IPS DF 6.9 (cell line): ENCODE results near the gene SMIM7.
"Not testable (repeated sequence)": the region's sequence is repeated elsewhere in the genome, so short reads cannot be mapped to it uniquely, and the experiment has no call there.

Source experiments
- DNase-seq: peaks from one replicate; pipeline ENCODE4 v3.0.0-alpha.2; 2013; ENCODE audit warnings: low read depth, low spot score
- H3K27ac ChIP-seq: one replicate; pipeline ENCODE4 v1.5.1; 2013; ENCODE audit warnings: low read length, control low read depth
- H3K27me3 ChIP-seq: 2 replicates; pipeline ENCODE4 v1.6.1; 2013; ENCODE audit warnings: mild to moderate bottlenecking, low read length; ENCODE audit not compliant: control insufficient read depth, insufficient read depth
- H3K36me3 ChIP-seq: 2 replicates; pipeline ENCODE4 v1.6.1; 2013; ENCODE audit warnings: low read length; ENCODE audit not compliant: control insufficient read depth, insufficient read depth
- H3K4me1 ChIP-seq: 2 replicates; pipeline ENCODE4 v1.6.1; 2013; ENCODE audit warnings: low read length; ENCODE audit not compliant: control insufficient read depth, insufficient read depth
- H3K4me3 ChIP-seq: 2 replicates; pipeline ENCODE4 v1.5.1; 2013; ENCODE audit warnings: mild to moderate bottlenecking, low read length
- H3K9me3 ChIP-seq: 2 replicates; pipeline ENCODE4 v1.6.1; 2013; ENCODE audit warnings: low read length, inconsistent platforms; ENCODE audit not compliant: control insufficient read depth, insufficient read depth
- WGBS: extraction: QIAGEN DNeasy Blood & Tissue Kit; methylation state at CpG from one replicate; pipeline ENCODE4 v1.1.7; 2013; ENCODE audit warnings: mixed read lengths, missing lambda C conversion rate; ENCODE audit not compliant: insufficient read length, insufficient coverage; 5-methylcytosine and 5-hydroxymethylcytosine counted together

Gene SMIM7

GRCh38 chr19:16676101-16676798, 16.3 kb upstream of the SMIM7 start:
- DNase-seq: no peak
- Histone ChIP-seq H3K27me3 (no peaks in the 10 kb centered on the region), H3K9me3 (no peaks in the 10 kb centered on the region), H3K27ac (no peak overlapping the region), H3K4me1 (no peaks in the 10 kb centered on the region), H3K36me3 (peaks cover 9% of the 10 kb centered on the region), H3K4me3 (no peak overlapping the region)
- whole genome bisulfite sequencing: no CpG with 5 or more reads among the region's 15 CpGs

GRCh38 chr19:16673839-16674238, 13.9 kb upstream of the SMIM7 start:
- not testable (repeated sequence) for H3K27me3 ChIP-seq, H3K36me3 ChIP-seq, DNase-seq, H3K4me3 ChIP-seq, H3K27ac ChIP-seq, H3K9me3 ChIP-seq, H3K4me1 ChIP-seq
- no CpG with 5 or more reads among the region's 4 CpGs for WGBS

- DNase-seq: no peak
Observed at GRCh38 chr19:16673231-16673630, 13.3 kb upstream of the SMIM7 start.

GRCh38 chr19:16671652-16672274, 11.8 kb upstream of the SMIM7 start:
- Histone ChIP-seq H3K27ac (no peak overlapping the region), H3K36me3 (no peaks in the 10 kb centered on the region), H3K4me1 (no peaks in the 10 kb centered on the region), H3K27me3 (no peaks in the 10 kb centered on the region), H3K9me3 (no peaks in the 10 kb centered on the region), H3K4me3 (no peak overlapping the region)
- WGBS: no CpG with 5 or more reads among the region's 12 CpGs
- no peak for DNase-seq

More at GRCh38 chr19:16673231-16673630, 13.3 kb upstream of the SMIM7 start:
- Histone ChIP-seq H3K36me3 (no peaks in the 10 kb centered on the region), H3K4me3 (no peak overlapping the region), H3K27ac (no peak overlapping the region), H3K9me3 (no peaks in the 10 kb centered on the region), H3K4me1 (no peaks in the 10 kb centered on the region), H3K27me3 (no peaks in the 10 kb centered on the region)
- WGBS: no CpG with 5 or more reads among the region's 3 CpGs

- Histone ChIP-seq H3K36me3 (no peaks in the 10 kb centered on the region), H3K27me3 (no peaks in the 10 kb centered on the region), H3K4me3 (no peak overlapping the region), H3K9me3 (no peaks in the 10 kb centered on the region), H3K4me1 (no peaks in the 10 kb centered on the region), H3K27ac (no peak overlapping the region)
- WGBS: no CpG with 5 or more reads among the region's 13 CpGs
- no peak for DNase-seq
Observed at GRCh38 chr19:16670291-16670690, 10.3 kb upstream of the SMIM7 start.

- H3K4me3 ChIP-seq, H3K9me3 ChIP-seq, H3K27me3 ChIP-seq, H3K4me1 ChIP-seq, DNase-seq, H3K27ac ChIP-seq, H3K36me3 ChIP-seq: not testable (repeated sequence)
- WGBS: no CpG with 5 or more reads among the region's 4 CpGs
Observed at GRCh38 chr19:16668702-16669101, 8.8 kb upstream of the SMIM7 start.

GRCh38 chr19:16668176-16668575, 8.2 kb upstream of the SMIM7 start:
- no peak for DNase-seq
- H3K36me3 ChIP-seq: no peaks in the 10 kb centered on the region
- H3K27me3 ChIP-seq: no peaks in the 10 kb centered on the region
- no CpG with 5 or more reads among the region's 5 CpGs for WGBS
- no peak overlapping the region for H3K4me3 ChIP-seq
- no peaks in the 10 kb centered on the region for H3K9me3 ChIP-seq
- H3K4me1 ChIP-seq: no peaks in the 10 kb centered on the region
- no peak overlapping the region for H3K27ac ChIP-seq

- H3K4me3 ChIP-seq: peak overlapping the region; percentile 68
- no peak for DNase-seq
- H3K27me3 ChIP-seq: no peaks in the 10 kb centered on the region
- H3K36me3 ChIP-seq: peaks cover 15% of the 10 kb centered on the region
- H3K27ac ChIP-seq: no peak overlapping the region
- WGBS: no CpG with 5 or more reads among the region's 31 CpGs
- no peaks in the 10 kb centered on the region for H3K9me3 ChIP-seq
- no peaks in the 10 kb centered on the region for H3K4me1 ChIP-seq
Observed at GRCh38 chr19:16661480-16662034, 1.6 kb upstream of the SMIM7 start.

- no CpG with 5 or more reads among the region's 76 CpGs for WGBS
- Histone ChIP-seq H3K36me3 (peaks cover 15% of the 10 kb centered on the region), H3K9me3 (no peaks in the 10 kb centered on the region), H3K27ac (no peak within 1 kb of the TSS), H3K4me3 (peak within 1 kb of the TSS; percentile 93), H3K27me3 (no peaks in the 10 kb centered on the region), H3K4me1 (no peaks in the 10 kb centered on the region)
- no peak for DNase-seq
Observed at GRCh38 chr19:16660763-16661479, 977 bp upstream of the SMIM7 start, which contains the start of gene TMEM38A. TSS of gene TMEM38A (plus strand) at chr19:16661139. CDS start at chr19:16661218, 79 bp downstream.

GRCh38 chr19:16659464-16659831, 496 bp downstream of the SMIM7 start:
- Histone ChIP-seq H3K36me3 (peaks cover 18% of the 10 kb centered on the region), H3K27ac (no peak overlapping the region), H3K4me3 (peak overlapping the region; percentile 93; the same call in 1 of the 2 replicates), H3K9me3 (no peaks in the 10 kb centered on the region), H3K4me1 (no peaks in the 10 kb centered on the region), H3K27me3 (no peaks in the 10 kb centered on the region)
- no CpG with 5 or more reads among the region's 14 CpGs for WGBS
- no peak for DNase-seq
